Activated CD4-positive, alpha-beta T cell treated with anti-CD3 and anti-CD28 coated beads for 24 hours (primary cell): ENCODE measurements around the gene HTR3B.
A peak's percentile ranks its signal among the peaks of the same experiment; 100 is the strongest.
"Not testable (repeated sequence)": the region's sequence is repeated elsewhere in the genome, so short reads cannot be mapped to it uniquely, and the experiment has no call there.

Experiments
- DNase-seq, 2 donors: peaks; one replicate each; pipeline ENCODE4 v3.0.0-alpha.2; 2020; ENCODE audit warnings: low read depth in 2 of 2

The HTR3B gene

GRCh38 chr11:113904379-113905101, at the start of gene HTR3B:
TSS of gene HTR3B (plus strand) at chr11:113904796. CDS start at chr11:113904934, 138 bp downstream.
- DNase-seq, result no peak

GRCh38 chr11:113855803-113856202, 48.8 kb upstream of the HTR3B start:
- DNase-seq, result no peak

- no peak for DNase-seq
These were observed 47.4 kb upstream of the HTR3B start for GRCh38 chr11:113856966-113857759.

GRCh38 chr11:113859665-113860064, 44.9 kb upstream of the HTR3B start:
- no peak for DNase-seq

- no peak for DNase-seq
These were observed 42.2 kb upstream of the HTR3B start for GRCh38 chr11:113862435-113862834.

- no peak for DNase-seq
These were observed 40.2 kb upstream of the HTR3B start for GRCh38 chr11:113864410-113864809.

GRCh38 chr11:113865873-113866272, 38.7 kb upstream of the HTR3B start:
- DNase-seq, result no peak

GRCh38 chr11:113867843-113868503, 36.6 kb upstream of the HTR3B start:
- no peak for DNase-seq

GRCh38 chr11:113871336-113871735, 33.3 kb upstream of the HTR3B start:
- DNase-seq, result no peak

- DNase-seq, result no peak
These were observed 31.4 kb upstream of the HTR3B start for GRCh38 chr11:113873236-113873626.

GRCh38 chr11:113874096-113874495, 30.5 kb upstream of the HTR3B start:
- DNase-seq, result no peak

GRCh38 chr11:113874581-113875233, 29.9 kb upstream of the HTR3B start:
- DNase-seq, result peak in 1 of 2 donors; percentile 18

GRCh38 chr11:113875234-113876073, 29.1 kb upstream of the HTR3B start, which contains the start of gene USP28:
TSS of gene USP28 (minus strand) at chr11:113875572. CDS start at chr11:113875501, 71 bp downstream.
- peak; percentile 67 to 72 for DNase-seq

GRCh38 chr11:113876074-113876797, 28.4 kb upstream of the HTR3B start:
- no peak for DNase-seq

GRCh38 chr11:113876798-113877669, 27.6 kb upstream of the HTR3B start:
- DNase-seq, result no peak

GRCh38 chr11:113877670-113878055, 26.9 kb upstream of the HTR3B start:
- no peak for DNase-seq

- DNase-seq, result not testable (repeated sequence)
These were observed 25.1 kb upstream of the HTR3B start for GRCh38 chr11:113879446-113879845.

- no peak for DNase-seq
These were observed 23.6 kb upstream of the HTR3B start for GRCh38 chr11:113880971-113881370.

GRCh38 chr11:113881856-113882255, 22.7 kb upstream of the HTR3B start:
- no peak for DNase-seq
